ENCODE results near the gene APEX1. TPM values are rescaled to one million over a fixed set of nuclear protein-coding genes. Genes with fewer than 3 reads are reported as not detected.

APEX1 gene
- total RNA-seq, 4 donors from 2014 or later, result 108 to 120 (median 111) TPM

- 0 to 42% methylated on average over 1 to 2 of the region's 2 CpGs for WGBS, 2 donors (ENCODE audit: low coverage in 1 of 2)
- Histone ChIP-seq H3K27ac (no peak overlapping the region), H3K27me3 (no peaks in the 10 kb centered on the region), H3K4me3 (no peak overlapping the region), H3K36me3 (no peaks in the 10 kb centered on the region), H3K4me1 (peaks cover 0 to 33% (median 13%) of the 10 kb centered on the region in 4 donors), H3K9me3 (no peaks in the 10 kb centered on the region)
- in situ Hi-C loops (cut with MboI; ENCODE audit: low pct_ligation_motif_present in 1 of 4, low pct_unique_long_range_greater_than_20kb in 1 of 4, low sequenced_read_pairs in 3 of 4), result loop anchor here in 1 of 4 donors (25.0 kb wide), 1 partner anchor 187 kb away; no protein-coding TSS in a partner anchor
- intact Hi-C loops (cut with DNase I; ENCODE audit: low total_unique reads), result no loop called here
- no peak for DNase-seq
- no peak for TF ChIP-seq POLR2A (IDR thresholded peaks at IDR 0.05)
- TF ChIP-seq CTCF (IDR thresholded peaks at IDR 0.05), result no peak
- TF ChIP-seq POLR2AphosphoS5 (IDR thresholded peaks at IDR 0.05), result no peak
- no peak for TF ChIP-seq EP300 (IDR thresholded peaks at IDR 0.05; ENCODE audit: low read depth)
Observed at GRCh38 chr14:20424851-20425250, 30.2 kb upstream of the APEX1 start.

- in situ Hi-C loops (cut with MboI; ENCODE audit: low pct_ligation_motif_present in 1 of 4, low pct_unique_long_range_greater_than_20kb in 1 of 4, low sequenced_read_pairs in 3 of 4) (no loop called here), intact Hi-C loops (cut with DNase I; ENCODE audit: low total_unique reads) (no loop called here)
- no peak for DNase-seq
- 53 to 71% methylated on average over 4 to 5 of the region's 5 CpGs for WGBS, 2 donors (ENCODE audit: low coverage in 1 of 2)
- no peaks in the 10 kb centered on the region for H3K36me3 ChIP-seq
- peaks cover 4 to 28% (median 12%) of the 10 kb centered on the region in 4 donors for H3K4me1 ChIP-seq
- H3K4me3 ChIP-seq, result peak overlapping the region in 1 of 4 donors; percentile 10
- no peaks in the 10 kb centered on the region for H3K9me3 ChIP-seq
- no peaks in the 10 kb centered on the region for H3K27me3 ChIP-seq
- peak overlapping the region; percentile 58 to 66 (median 64) for H3K27ac ChIP-seq
- TF ChIP-seq EP300 (IDR thresholded peaks at IDR 0.05; ENCODE audit: low read depth) (no peak), POLR2AphosphoS5 (IDR thresholded peaks at IDR 0.05) (peak in 1 of 3 donors; percentile 7), CTCF (IDR thresholded peaks at IDR 0.05) (no peak), POLR2A (IDR thresholded peaks at IDR 0.05) (no peak)
Observed at GRCh38 chr14:20427231-20428009, 27.6 kb upstream of the APEX1 start.

GRCh38 chr14:20428010-20428365, 27.0 kb upstream of the APEX1 start:
- Histone ChIP-seq H3K27ac (peak overlapping the region in 3 of 4 donors; percentile 62 to 66 (median 65)), H3K4me3 (peak overlapping the region in 1 of 4 donors; percentile 10), H3K4me1 (peaks cover 4 to 28% (median 12%) of the 10 kb centered on the region in 4 donors), H3K36me3 (no peaks in the 10 kb centered on the region), H3K9me3 (no peaks in the 10 kb centered on the region), H3K27me3 (no peaks in the 10 kb centered on the region)
- WGBS, 2 donors (ENCODE audit: low coverage in 1 of 2), result 81 to 85% methylated on average over 5 of the region's 5 CpGs
- in situ Hi-C loops (cut with MboI; ENCODE audit: low pct_ligation_motif_present in 1 of 4, low pct_unique_long_range_greater_than_20kb in 1 of 4, low sequenced_read_pairs in 3 of 4), result no loop called here
- intact Hi-C loops (cut with DNase I; ENCODE audit: low total_unique reads), result no loop called here
- no peak for TF ChIP-seq POLR2AphosphoS5 (IDR thresholded peaks at IDR 0.05)
- no peak for TF ChIP-seq CTCF (IDR thresholded peaks at IDR 0.05)
- no peak for TF ChIP-seq POLR2A (IDR thresholded peaks at IDR 0.05)
- TF ChIP-seq EP300 (IDR thresholded peaks at IDR 0.05; ENCODE audit: low read depth), result no peak
- DNase-seq, result no peak

GRCh38 chr14:20428802-20429201, 26.2 kb upstream of the APEX1 start:
- Histone ChIP-seq H3K27ac (no peak overlapping the region), H3K36me3 (no peaks in the 10 kb centered on the region), H3K27me3 (no peaks in the 10 kb centered on the region), H3K4me3 (no peak overlapping the region), H3K4me1 (peaks cover 4 to 28% (median 12%) of the 10 kb centered on the region in 4 donors), H3K9me3 (no peaks in the 10 kb centered on the region)
- intact Hi-C loops (cut with DNase I; ENCODE audit: low total_unique reads), result no loop called here
- DNase-seq, result no peak
- in situ Hi-C loops (cut with MboI; ENCODE audit: low pct_ligation_motif_present in 1 of 4, low pct_unique_long_range_greater_than_20kb in 1 of 4, low sequenced_read_pairs in 3 of 4), result no loop called here
- no peak for TF ChIP-seq POLR2A (IDR thresholded peaks at IDR 0.05)
- 50 to 58% methylated on average over 4 to 5 of the region's 5 CpGs for whole genome bisulfite sequencing, 2 donors (ENCODE audit: low coverage in 1 of 2)
